MCF 10A (cell line): Measurements from ENCODE around the gene SPPL3. TPM values are rescaled to one million over a fixed set of nuclear protein-coding genes. Genes with fewer than 3 reads are reported as not detected.

Experiments used
- BruUV-seq: library from RNA; stranded (reverse); fragments of 400-500 nt; replicated peaks from 2 replicates; lab custom pipeline; 2021; lab: Mats Ljungman, UMichigan
- CTCF ChIA-PET: fragments of 300-600 bp; sonication (Branson Sonifier 250); formaldehyde crosslinking; extraction: SDS; loops from one replicate; lab custom pipeline; 2021; ENCODE audit warnings: antibody characterized with exemption, inconsistent platforms; lab: Yijun Ruan, JAX
- POLR2A ChIA-PET: fragments of 300-600, 350-650 bp; sonication (Branson Sonifier 250); formaldehyde crosslinking; extraction: SDS; loops from one replicate; lab custom pipeline; 2020; ENCODE audit warnings: antibody characterized with exemption, inconsistent platforms; lab: Yijun Ruan, JAX
- DNase-seq: peaks from one replicate; pipeline ENCODE4 v3.0.0-alpha.2; 2018; ENCODE audit not compliant: unreplicated experiment
- H3K27ac Mint-ChIP-seq: one replicate; pipeline ENCODE4 v1.8.0; 2022; ENCODE audit warnings: mild to moderate bottlenecking, low read depth, mixed read lengths; ENCODE audit not compliant: unreplicated experiment
- H3K27me3 Mint-ChIP-seq: one replicate; pipeline ENCODE4 v1.8.0; 2022; ENCODE audit warnings: mixed read lengths; ENCODE audit not compliant: insufficient read depth, unreplicated experiment
- H3K36me3 Mint-ChIP-seq: one replicate; pipeline ENCODE4 v1.8.0; 2022; ENCODE audit warnings: mild to moderate bottlenecking, moderate library complexity, mixed read lengths; ENCODE audit not compliant: insufficient read depth, unreplicated experiment
- H3K4me1 Mint-ChIP-seq: one replicate; pipeline ENCODE4 v1.8.0; 2022; ENCODE audit warnings: mixed read lengths; ENCODE audit not compliant: insufficient read depth, unreplicated experiment
- H3K4me3 Mint-ChIP-seq: one replicate; pipeline ENCODE4 v1.8.0; 2022; ENCODE audit warnings: mild to moderate bottlenecking, moderate library complexity, mixed read lengths; ENCODE audit not compliant: unreplicated experiment
- H3K9me3 Mint-ChIP-seq: one replicate; pipeline ENCODE4 v1.8.0; 2022; ENCODE audit warnings: mixed read lengths; ENCODE audit not compliant: unreplicated experiment
- CTCF ChIP-seq: fragments of 200-600 bp; IDR thresholded peaks from one replicate; pipeline ENCODE4 v1.8.0; 2022; ENCODE audit warnings: antibody characterized with exemption, mild to moderate bottlenecking; ENCODE audit not compliant: unreplicated experiment
- intact Hi-C: fragments of 100-400 bp; cut with micrococcal nuclease; formaldehyde crosslinking; loops from 2 replicates; pipeline ENCODE4 v1.14.1; 2022
- total RNA-seq: library from RNA; stranded (reverse); gene quantifications from 2 replicates; pipeline ENCODE4 v1.2.3, GENCODE V29; 2022

Gene SPPL3
- total RNA-seq, 1 experiment from 2014 or later: 32.6 TPM

DNA sequence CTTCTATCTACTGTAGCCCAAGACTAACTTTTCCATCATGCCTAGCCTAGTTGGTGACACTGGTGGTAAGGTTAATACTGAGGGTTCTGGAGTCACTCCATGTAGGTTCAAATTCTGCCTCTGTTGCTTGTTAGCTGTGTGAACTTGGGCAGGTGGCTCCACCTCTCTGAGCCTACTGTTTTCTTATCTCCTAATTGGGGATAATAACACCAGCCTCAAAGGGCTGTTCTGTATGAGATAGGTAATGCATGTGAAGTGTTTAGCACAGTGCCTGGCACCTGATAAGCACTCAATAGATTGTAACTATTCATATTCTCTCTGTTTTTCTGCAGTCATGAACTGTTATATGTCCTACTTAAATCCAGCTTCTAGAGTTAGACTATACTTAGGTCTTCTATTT lies 17.5 kb upstream of the SPPL3 start:
- CTCF ChIA-PET: interaction anchor here (0.6 to 0.7 kb wide), 2 partner anchors 304 to 760 kb away, joined by 3 to 4 read pairs; no protein-coding TSS in a partner anchor
- Mint-ChIP-seq H3K4me3 (no peak overlapping the region), H3K27me3 (no peaks in the 10 kb centered on the region), H3K27ac (no peak overlapping the region), H3K9me3 (no peaks in the 10 kb centered on the region), H3K4me1 (peaks cover 12% of the 10 kb centered on the region), H3K36me3 (no peaks in the 10 kb centered on the region)
- DNase-seq: no peak
- no TSS peak for BruUV-seq
- TF ChIP-seq CTCF: no peak
- intact Hi-C loops: no loop called here
- POLR2A ChIA-PET: no interaction called here

DNA sequence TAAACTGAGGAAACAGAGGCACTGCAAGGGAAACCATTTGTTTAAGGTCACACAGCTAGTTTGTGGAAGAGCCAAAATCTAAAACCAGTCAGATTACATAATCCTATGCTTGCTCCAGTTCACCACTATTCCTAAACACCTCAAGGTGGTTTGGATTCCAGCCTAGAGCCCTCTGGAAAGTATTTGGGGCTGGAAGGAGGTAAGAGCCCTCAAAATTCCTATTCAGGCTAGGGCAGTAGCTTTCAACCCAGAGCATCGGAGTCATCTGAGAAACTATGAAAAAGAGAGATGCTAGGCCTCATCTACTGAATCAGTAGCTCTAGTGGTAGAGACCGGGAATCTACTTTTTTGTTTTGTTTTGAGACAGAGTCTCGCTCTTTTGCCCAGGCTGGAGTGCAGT lies 16.0 kb upstream of the SPPL3 start:
- Mint-ChIP-seq H3K9me3 (no peaks in the 10 kb centered on the region), H3K4me1 (peaks cover 6% of the 10 kb centered on the region), H3K27ac (no peak overlapping the region), H3K36me3 (no peaks in the 10 kb centered on the region), H3K27me3 (no peaks in the 10 kb centered on the region), H3K4me3 (no peak overlapping the region)
- ChIA-PET POLR2A (interaction anchor here (1.1 to 2.6 kb wide), 2 partner anchors 13 to 15 kb away, joined by 4 to 13 read pairs; no protein-coding TSS in a partner anchor), CTCF (interaction anchor here (0.6 to 1.3 kb wide), 2 partner anchors 12 to 51 kb away, joined by 3 read pairs; no protein-coding TSS in a partner anchor)
- DNase-seq: no peak
- no peak for TF ChIP-seq CTCF
- no TSS peak for BruUV-seq
- intact Hi-C loops: no loop called here

GRCh38 chr12:120917748-120918147 lies 13.6 kb upstream of the SPPL3 start:
- CTCF ChIA-PET: no interaction called here
- Mint-ChIP-seq H3K4me3 (no peak overlapping the region), H3K4me1 (no peaks in the 10 kb centered on the region), H3K36me3 (no peaks in the 10 kb centered on the region), H3K9me3 (no peaks in the 10 kb centered on the region), H3K27ac (no peak overlapping the region), H3K27me3 (no peaks in the 10 kb centered on the region)
- POLR2A ChIA-PET: interaction anchor here (1.2 to 2.6 kb wide), 2 partner anchors 10 to 12 kb away, joined by 3 to 13 read pairs; no protein-coding TSS in a partner anchor
- no peak for TF ChIP-seq CTCF
- BruUV-seq: no TSS peak
- intact Hi-C loops: no loop called here
- DNase-seq: no peak

DNA sequence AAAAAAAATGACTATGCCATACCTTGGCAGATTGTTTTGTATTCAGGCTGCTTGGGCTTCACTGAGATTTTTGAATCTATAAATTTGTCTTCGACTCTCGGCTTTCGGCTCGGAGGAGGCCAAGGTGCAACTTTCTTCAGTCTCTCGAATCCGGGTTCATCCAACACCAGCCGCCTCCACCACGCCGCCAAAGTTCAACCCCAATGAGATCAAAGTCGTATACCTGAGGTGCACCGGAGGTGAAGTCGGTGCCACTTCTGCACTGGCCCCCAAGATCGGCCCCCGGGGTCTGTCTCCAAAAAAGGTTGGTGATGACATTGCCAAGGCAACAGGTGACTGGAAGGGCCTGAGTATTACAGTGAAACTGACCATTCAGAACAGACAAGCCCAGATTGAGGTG lies 12.4 kb upstream of the SPPL3 start:
- CTCF ChIA-PET: interaction anchor here (0.8 kb wide), 1 partner anchor 8 kb away, joined by 3 read pairs; no protein-coding TSS in a partner anchor
- Mint-ChIP-seq H3K27ac (no peak overlapping the region), H3K4me1 (no peaks in the 10 kb centered on the region), H3K4me3 (no peak overlapping the region), H3K9me3 (no peaks in the 10 kb centered on the region), H3K36me3 (no peaks in the 10 kb centered on the region), H3K27me3 (no peaks in the 10 kb centered on the region)
- intact Hi-C loops: no loop called here
- no peak for TF ChIP-seq CTCF
- DNase-seq: no peak
- BruUV-seq: no TSS peak
- POLR2A ChIA-PET: no interaction called here
